T-helper 2 cell treated with Interferon-gamma antibody and Interleukin-4, amounts not matched to agents 100 ng/mL and 5 ng/mL, for 36 hours (primary cell): Measurements from ENCODE around the gene KNDC1. TPM values are rescaled to one million over a fixed set of nuclear protein-coding genes. Genes with fewer than 3 reads are reported as not detected.
"Not testable (repeated sequence)": the region's sequence is repeated elsewhere in the genome, so short reads cannot be mapped to it uniquely, and the experiment has no call there.

Source experiments
- intact Hi-C: fragments of 100-400 bp; cut with micrococcal nuclease; formaldehyde crosslinking; loops from one replicate; pipeline ENCODE4 v1.15.1; 2023
- total RNA-seq: library from RNA; stranded (reverse); gene quantifications from 2 replicates; pipeline ENCODE4 v1.2.3, GENCODE V29; 2022

The KNDC1 gene
- total RNA-seq, 1 donor from 2014 or later = 0.57 TPM

GRCh38 chr10:133257489-133258065 lies 97.6 kb downstream of the KNDC1 start:
- intact Hi-C loops = no loop called here

- intact Hi-C loops = no loop called here
These were observed 98.2 kb downstream of the KNDC1 start for GRCh38 chr10:133258066-133258817.

DNA sequence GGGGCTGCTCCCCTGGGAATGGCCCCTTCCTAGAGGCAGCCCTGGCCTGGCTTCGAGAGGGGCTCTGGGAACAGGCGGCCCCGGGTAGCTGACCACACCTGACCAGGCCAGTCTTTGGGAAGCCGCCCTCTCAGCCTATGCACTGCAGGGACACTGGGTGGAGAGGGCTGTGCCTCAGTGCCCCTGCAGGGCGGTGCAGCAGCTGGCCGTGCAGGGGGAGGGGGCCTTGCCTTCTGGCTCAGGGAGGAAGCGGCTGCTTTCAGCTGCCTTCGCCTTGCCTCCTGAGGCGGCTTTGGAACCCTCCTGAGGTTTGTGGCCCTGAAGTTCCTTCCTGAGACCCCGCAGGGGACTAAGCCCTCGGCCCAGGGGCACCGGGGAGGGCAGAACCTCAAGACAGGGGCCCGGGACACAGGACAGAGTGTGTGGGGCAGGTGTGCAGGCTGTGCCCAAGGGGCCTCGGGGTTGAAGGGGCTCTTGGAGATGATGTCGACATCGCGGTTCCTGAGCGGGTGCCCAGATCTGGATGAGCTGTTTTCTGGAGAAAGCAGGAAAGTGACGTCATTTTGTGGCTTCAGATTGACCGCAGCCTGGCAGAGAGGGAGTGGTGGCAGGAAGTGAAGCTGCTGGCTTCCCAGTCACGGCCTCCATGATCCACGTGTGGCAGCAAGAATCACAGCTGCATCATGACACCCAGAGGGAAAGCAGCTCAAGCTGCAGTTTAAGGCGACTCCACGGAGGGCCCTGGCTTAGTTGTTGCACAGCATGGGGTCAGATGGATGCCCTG lies 99.0 kb downstream of the KNDC1 start:
- intact Hi-C loops = loop anchor here (1.0 kb wide), 2 partner anchors 16 to 50 kb away; no protein-coding TSS in a partner anchor

GRCh38 chr10:133259602-133259989 lies 99.6 kb downstream of the KNDC1 start:
- intact Hi-C loops = loop anchor here (1.0 kb wide), 2 partner anchors 16 to 50 kb away; no protein-coding TSS in a partner anchor

- intact Hi-C loops = loop anchor here (5.0 kb wide), 3 partner anchors 131 to 929 kb away; partner anchors contain the start of genes INPP5A, LRRC27 and MTG1
These were observed 101.1 kb downstream of the KNDC1 start for GRCh38 chr10:133260895-133261725.

DNA sequence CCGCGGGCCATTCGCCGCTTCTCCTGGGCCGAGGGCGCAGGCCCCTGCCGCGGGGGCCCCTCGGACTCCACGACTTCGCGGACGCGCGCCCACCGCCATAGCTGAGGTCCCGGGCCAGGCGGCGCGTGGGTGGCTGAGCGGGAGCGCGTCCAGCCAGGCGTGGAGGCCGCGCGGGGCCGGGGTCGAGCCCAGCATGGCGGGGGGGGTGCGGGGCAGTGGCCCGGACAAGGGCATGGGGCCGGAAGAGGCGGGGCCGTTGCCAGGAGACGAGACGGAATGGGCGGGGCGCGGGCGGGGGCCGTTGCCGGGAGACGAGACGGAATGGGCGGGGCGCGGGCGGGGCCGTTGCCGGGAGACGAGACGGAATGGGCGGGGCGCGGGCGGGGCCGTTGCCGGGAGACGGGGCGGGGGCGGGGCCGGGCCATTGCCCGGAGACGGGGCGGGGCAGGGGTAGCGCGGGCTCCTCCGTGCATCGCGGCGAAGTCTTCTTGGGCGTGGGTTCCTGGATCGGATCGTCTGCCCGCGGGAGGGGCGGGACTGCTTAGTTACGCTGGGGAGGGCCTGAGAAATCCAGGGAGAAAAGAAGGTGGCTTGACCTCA lies 101.8 kb downstream of the KNDC1 start:
- intact Hi-C loops = loop anchor here (5.0 kb wide), 3 partner anchors 130 to 930 kb away; partner anchors contain the start of genes INPP5A, LRRC27 and MTG1

DNA sequence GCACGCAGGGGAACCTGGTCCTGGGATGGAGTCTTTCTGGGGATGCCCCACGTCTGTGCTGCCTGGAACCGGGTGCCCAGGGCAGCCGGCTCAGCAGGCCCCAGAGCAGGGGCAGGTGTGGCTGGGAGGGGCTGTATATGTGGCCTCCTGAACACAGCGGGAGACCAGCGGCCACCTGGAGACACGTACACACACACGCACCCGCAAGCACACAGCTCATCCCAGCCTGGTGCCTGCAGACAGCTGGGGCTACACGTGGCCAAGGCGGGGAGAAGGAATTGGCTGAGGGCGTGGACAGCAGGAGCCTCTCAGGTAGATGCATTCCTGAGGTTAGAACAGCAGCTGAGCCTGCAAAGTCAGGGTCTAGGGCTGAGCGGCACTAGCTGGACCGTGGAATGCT lies 102.7 kb downstream of the KNDC1 start:
- intact Hi-C loops = loop anchor here (5.0 kb wide), 3 partner anchors 130 to 930 kb away; partner anchors contain the start of genes INPP5A, LRRC27 and MTG1

- intact Hi-C loops = loop anchor here (1.0 to 5.0 kb wide), 4 partner anchors 12 to 931 kb away; partner anchors contain the start of genes INPP5A, LRRC27 and MTG1
These were observed 103.7 kb downstream of the KNDC1 start for GRCh38 chr10:133263674-133264073.

DNA sequence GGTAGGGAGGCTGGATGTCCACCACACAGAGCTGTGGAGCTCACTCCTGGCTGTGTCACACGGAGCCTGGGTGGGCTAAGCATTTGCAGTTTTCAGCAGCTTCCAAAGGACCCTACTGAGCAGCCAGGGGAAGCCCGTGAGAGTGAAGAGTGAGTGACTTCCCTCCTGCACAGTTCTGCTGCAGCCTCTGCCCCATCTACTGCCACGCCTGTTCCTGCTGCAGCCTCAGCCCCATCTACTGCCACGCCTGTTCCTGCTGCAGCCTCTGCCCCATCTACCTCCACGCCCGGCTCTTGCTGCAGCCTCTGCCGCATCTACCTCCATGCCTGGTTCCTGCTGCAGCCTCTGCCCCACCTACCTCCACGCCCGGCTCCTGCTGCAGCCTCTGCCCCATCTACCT lies 104.4 kb downstream of the KNDC1 start:
- intact Hi-C loops = loop anchor here (1.0 to 5.0 kb wide), 4 partner anchors 11 to 932 kb away; partner anchors contain the start of genes INPP5A, LRRC27 and MTG1

- intact Hi-C loops = not testable (repeated sequence)
These were observed 105.0 kb downstream of the KNDC1 start for GRCh38 chr10:133265052-133265451.

GRCh38 chr10:133266056-133266795 lies 106.2 kb downstream of the KNDC1 start:
- intact Hi-C loops = no loop called here

GRCh38 chr10:133267293-133267692 lies 107.3 kb downstream of the KNDC1 start:
- intact Hi-C loops = no loop called here

DNA sequence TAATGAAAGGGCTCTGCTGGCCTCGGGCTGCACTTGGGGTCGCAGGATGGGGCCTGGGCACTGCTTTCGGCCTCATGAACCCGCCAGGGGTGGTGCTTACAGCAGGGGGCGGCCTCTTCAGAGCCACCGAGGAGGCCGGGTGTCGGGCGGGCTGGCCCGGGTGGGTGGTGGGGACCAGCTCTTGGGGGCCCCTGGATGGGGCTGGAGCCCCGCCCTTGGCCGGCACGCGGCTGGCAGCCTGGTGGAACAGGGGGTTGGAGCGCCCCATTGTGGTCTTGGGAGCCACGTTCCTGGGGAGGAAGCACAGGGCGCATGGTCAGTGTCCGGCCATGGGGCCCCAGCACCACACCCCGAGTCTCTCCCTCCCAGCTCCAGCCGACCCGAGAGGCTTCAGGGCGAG lies 107.8 kb downstream of the KNDC1 start:
- intact Hi-C loops = no loop called here

- intact Hi-C loops = no loop called here
These were observed 108.5 kb downstream of the KNDC1 start for GRCh38 chr10:133268532-133268931.

DNA sequence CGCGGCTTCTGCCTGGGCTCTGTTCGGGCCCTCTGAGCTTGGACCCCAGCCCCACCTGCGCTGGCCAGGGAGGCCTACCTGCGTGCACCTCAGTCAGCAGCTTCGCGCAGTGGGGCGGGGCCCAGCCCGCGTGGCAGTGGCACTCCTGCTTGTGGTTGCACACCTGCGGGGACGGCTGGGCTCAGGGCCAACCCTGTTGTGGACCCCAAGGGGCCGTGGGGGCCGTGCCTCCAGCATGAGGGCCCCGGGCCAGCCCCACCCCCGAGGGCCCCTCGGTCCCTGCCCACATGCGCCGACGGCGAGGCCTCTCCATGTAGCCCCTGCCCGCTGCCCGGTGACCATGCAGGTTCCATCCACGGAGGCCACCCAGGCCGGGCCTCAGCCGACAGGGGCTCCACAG lies 109.3 kb downstream of the KNDC1 start:
- intact Hi-C loops = no loop called here

DNA sequence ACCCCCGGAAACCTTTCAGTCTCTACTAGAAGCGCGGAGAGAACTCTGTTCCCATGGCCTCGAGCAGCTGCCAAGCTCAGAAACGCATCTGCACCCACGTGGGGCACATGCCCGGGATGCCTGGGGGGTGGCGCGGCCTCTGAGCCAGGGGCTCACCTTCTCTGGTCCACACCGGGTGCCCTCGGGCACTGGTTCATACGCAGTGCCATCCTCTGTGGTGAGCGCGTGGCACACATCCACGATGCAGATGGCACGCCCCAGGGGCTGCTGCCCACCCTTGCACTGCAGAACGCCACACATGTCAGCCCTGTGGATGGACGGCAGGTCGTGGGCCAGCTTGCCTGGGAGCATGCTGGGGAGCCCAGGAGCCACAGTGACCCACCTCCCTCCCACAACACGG lies 110.2 kb downstream of the KNDC1 start:
- intact Hi-C loops = loop anchor here (10.0 kb wide), 1 partner anchor 125 kb away; no protein-coding TSS in a partner anchor

- intact Hi-C loops = loop anchor here (10.0 kb wide), 1 partner anchor 126 kb away; no protein-coding TSS in a partner anchor
These were observed 110.8 kb downstream of the KNDC1 start for GRCh38 chr10:133270773-133271297.

DNA sequence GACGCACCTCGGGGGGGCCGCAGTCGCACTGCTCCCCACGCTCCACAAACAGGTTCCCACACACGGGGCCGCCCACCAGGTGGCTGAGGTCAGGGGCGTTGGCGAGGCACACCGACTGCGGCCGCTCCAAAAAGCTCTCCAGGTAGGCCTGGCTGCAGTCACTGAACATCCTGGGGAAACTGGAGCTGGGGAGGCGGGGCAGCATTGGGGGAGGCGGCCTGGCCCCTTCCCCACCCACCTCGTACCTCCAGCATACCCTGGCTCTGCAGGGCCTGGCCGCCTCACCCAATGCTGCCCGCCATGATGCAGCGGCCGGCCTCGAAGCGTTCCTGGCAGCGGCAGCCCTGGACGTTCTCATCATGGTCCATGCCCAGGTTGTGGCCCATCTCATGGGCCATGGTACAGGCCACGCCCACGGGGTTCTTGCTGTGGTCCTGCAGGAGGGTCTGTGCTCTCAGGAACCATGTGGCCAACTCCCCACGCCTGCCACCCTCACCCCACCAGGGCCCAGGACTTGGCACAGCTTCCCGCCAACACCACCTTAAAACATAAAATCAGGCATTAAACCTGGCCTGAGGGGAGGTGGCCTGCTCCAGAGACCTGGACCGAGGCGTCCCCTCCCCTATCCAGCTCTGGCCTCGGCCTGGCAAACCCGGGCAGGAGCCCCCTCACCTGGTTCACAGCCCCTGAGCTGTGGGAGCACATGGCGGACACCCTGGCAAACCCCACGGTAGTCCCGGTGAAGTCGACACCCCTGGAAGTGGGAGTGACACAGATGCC lies 111.7 kb downstream of the KNDC1 start:
- intact Hi-C loops = loop anchor here (10.0 kb wide), 1 partner anchor 127 kb away; no protein-coding TSS in a partner anchor
